GM12878 (cell line): ENCODE results near the gene KLRC2. TPM values are rescaled to one million over a fixed set of nuclear protein-coding genes. Genes with fewer than 3 reads are reported as not detected.

Source experiments
- BACH1 ChIP-seq: fragments of 450-650 bp; IDR thresholded peaks from 2 replicates; pipeline ENCODE4 v1.6.1; 2017; ENCODE audit warnings: mild to moderate bottlenecking, borderline replicate concordance
- BCL3 ChIP-seq: IDR thresholded peaks from 2 replicates; pipeline ENCODE4 v1.6.1; 2011; ENCODE audit warnings: borderline replicate concordance, low read depth, mild to moderate bottlenecking, moderate library complexity, low read length; ENCODE audit not compliant: insufficient read depth, poor library complexity, severe bottlenecking
- CBX3 ChIP-seq: fragments of 200-600 bp; sonication (generic); IDR thresholded peaks from 2 replicates; pipeline ENCODE4 v1.6.1; 2016; ENCODE audit warnings: low read depth, borderline replicate concordance
- CUX1 ChIP-seq: IDR thresholded peaks from 2 replicates; pipeline ENCODE4 v1.6.1; 2012; ENCODE audit warnings: improper control_type of control experiment, low read depth, low read length; ENCODE audit not compliant: insufficient replicate concordance
- ETV6 ChIP-seq, 2 experiments: fragments of 450-650 bp in 1 of 2; IDR thresholded peaks in 1 of 2; conservative IDR thresholded peaks in 1 of 2; 2 replicates each; pipeline ENCODE4 v1.6.1; 2014; ENCODE audit warnings: antibody characterized with exemption in 1 of 2, borderline replicate concordance in 1 of 2, low read depth in 1 of 2, mild to moderate bottlenecking in 1 of 2, moderate library complexity in 1 of 2
- FOXK2 ChIP-seq: fragments of 450-650 bp; IDR thresholded peaks from 2 replicates; pipeline ENCODE4 v1.6.1; 2017; ENCODE audit warnings: mild to moderate bottlenecking, moderate library complexity
- IKZF2 ChIP-seq, 2 experiments: fragments of 450-650 bp; IDR thresholded peaks; 2 replicates each; pipeline ENCODE4 v1.6.1; 2017; ENCODE audit warnings: mild to moderate bottlenecking in 2 of 2, moderate library complexity in 2 of 2
- KLF5 ChIP-seq: fragments of 450-650 bp; IDR thresholded peaks from 2 replicates; pipeline ENCODE4 v1.6.1; 2014; ENCODE audit warnings: mild to moderate bottlenecking; ENCODE audit not compliant: partially characterized antibody
- MTA3 ChIP-seq: IDR thresholded peaks from 2 replicates; pipeline ENCODE4 v1.6.1; 2012; ENCODE audit warnings: low read length, inconsistent platforms, borderline replicate concordance
- NBN ChIP-seq: fragments of 450-650 bp; IDR thresholded peaks from 2 replicates; pipeline ENCODE4 v1.6.1; 2016
- PML ChIP-seq: IDR thresholded peaks from 2 replicates; pipeline ENCODE4 v1.6.1; 2012; ENCODE audit warnings: low read length, inconsistent platforms
- POLR2A ChIP-seq: IDR thresholded peaks from 2 replicates; pipeline ENCODE4 v1.6.1; 2011; ENCODE audit warnings: low read depth, mild to moderate bottlenecking, low read length
- RFX5 ChIP-seq: IDR thresholded peaks from 2 replicates; pipeline ENCODE4 v1.6.1; 2011; ENCODE audit warnings: low read depth, low read length, improper control_type of control experiment
- ZNF217 ChIP-seq: fragments of 450-650 bp; IDR thresholded peaks from 2 replicates; pipeline ENCODE4 v1.6.1; 2017; ENCODE audit warnings: antibody characterized with exemption, mild to moderate bottlenecking
- ZNF24 ChIP-seq: fragments of 450-650 bp; IDR thresholded peaks from 2 replicates; pipeline ENCODE4 v1.6.1; 2017; ENCODE audit warnings: antibody characterized with exemption, mild to moderate bottlenecking
- ZNF384 ChIP-seq: IDR thresholded peaks from 2 replicates; pipeline ENCODE4 v1.6.1; 2012; ENCODE audit warnings: low read depth, mild to moderate bottlenecking, low read length, improper control_type of control experiment, borderline replicate concordance
- polyA plus RNA-seq, 11 experiments: library from polyadenylated mRNA; depleted of rRNA in 4 of 11; unstranded in 6 of 11; stranded (reverse) in 5 of 11; fragments of >200 nt; fragmentation: Nextera tagmentation in 4 of 11; fragmentation: Illumina TruSeq in 1 of 11; extraction: Ambion mirVana in 4 of 11; extraction: Trizol in 1 of 11; gene quantifications; 1 replicate in 1 of 11; 2 replicates in 10 of 11; pipeline versions ENCODE4 v1.2.1 to v1.2.3, GENCODE V29; 2011 to 2016; ENCODE audit warnings: inconsistent platforms in 2 of 11, missing spikeins in 2 of 11, low read depth in 1 of 11
- total RNA-seq, 4 experiments: library from RNA; depleted of rRNA in 3 of 4; stranded (reverse); fragments of >200 nt in 3 of 4; fragmentation: Illumina TruSeq in 1 of 4; extraction: Trizol in 1 of 4; gene quantifications; 2 replicates each; pipeline versions ENCODE4 v1.2.1 to v1.2.3, GENCODE V29; 2013 to 2021
- TF ChIP-seq, protein P1 (sequence below): fragments of 450-650 bp; IDR thresholded peaks from 2 replicates; pipeline ENCODE4 v1.6.1; 2017; ENCODE audit warnings: low read depth, mild to moderate bottlenecking, moderate library complexity
- TF ChIP-seq, protein P2 (sequence below): fragments of 450-650 bp; IDR thresholded peaks from 2 replicates; pipeline ENCODE4 v1.6.1; 2014; ENCODE audit warnings: mild to moderate bottlenecking
- TF ChIP-seq, protein P3 (sequence below): fragments of 450-650 bp; IDR thresholded peaks from 2 replicates; pipeline ENCODE4 v1.6.1; 2017; ENCODE audit warnings: mild to moderate bottlenecking, low read depth, inconsistent platforms; ENCODE audit not compliant: poor library complexity, severe bottlenecking

Gene KLRC2
- total and polyA plus RNA-seq, 10 of the 15 experiments (the other 5 are each of a cell fraction or from before 2014, with no cell fraction given), result 0.15 to 0.40 (median 0.20) TPM; not detected in 5

- TF ChIP-seq, protein P1, sequence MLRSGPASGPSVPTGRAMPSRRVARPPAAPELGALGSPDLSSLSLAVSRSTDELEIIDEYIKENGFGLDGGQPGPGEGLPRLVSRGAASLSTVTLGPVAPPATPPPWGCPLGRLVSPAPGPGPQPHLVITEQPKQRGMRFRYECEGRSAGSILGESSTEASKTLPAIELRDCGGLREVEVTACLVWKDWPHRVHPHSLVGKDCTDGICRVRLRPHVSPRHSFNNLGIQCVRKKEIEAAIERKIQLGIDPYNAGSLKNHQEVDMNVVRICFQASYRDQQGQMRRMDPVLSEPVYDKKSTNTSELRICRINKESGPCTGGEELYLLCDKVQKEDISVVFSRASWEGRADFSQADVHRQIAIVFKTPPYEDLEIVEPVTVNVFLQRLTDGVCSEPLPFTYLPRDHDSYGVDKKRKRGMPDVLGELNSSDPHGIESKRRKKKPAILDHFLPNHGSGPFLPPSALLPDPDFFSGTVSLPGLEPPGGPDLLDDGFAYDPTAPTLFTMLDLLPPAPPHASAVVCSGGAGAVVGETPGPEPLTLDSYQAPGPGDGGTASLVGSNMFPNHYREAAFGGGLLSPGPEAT, result peak; percentile 53; the same call in 1 of the 2 replicates
- 0 out of 4 replicates have a peak, but pooled peaks of 1 of the 2 experiments have one; percentile 29 for TF ChIP-seq ETV6 (conservative IDR thresholded peaks at IDR 0.05 in 1 of 2, IDR thresholded peaks at IDR 0.05 in 1 of 2; ENCODE audit: borderline replicate concordance in 1 of 2, low read depth in 1 of 2)
- no peak; the same call in 1 of the 2 replicates for TF ChIP-seq MTA3
- no peak for TF ChIP-seq ZNF384
- no peak for TF ChIP-seq KLF5
- TF ChIP-seq NBN, result peak; percentile 40; the same call in 1 of the 2 replicates
- no peak for TF ChIP-seq ZNF217
- no peak for TF ChIP-seq FOXK2
- no peak for TF ChIP-seq BACH1
- no peak for TF ChIP-seq ZNF24
- peak; percentile 59 to 63; a peak in 3 of 4 replicates for TF ChIP-seq IKZF2 (IDR thresholded peaks at IDR 0.05)
- TF ChIP-seq CUX1, result no peak
- TF ChIP-seq PML, result no peak
- TF ChIP-seq, protein P2, sequence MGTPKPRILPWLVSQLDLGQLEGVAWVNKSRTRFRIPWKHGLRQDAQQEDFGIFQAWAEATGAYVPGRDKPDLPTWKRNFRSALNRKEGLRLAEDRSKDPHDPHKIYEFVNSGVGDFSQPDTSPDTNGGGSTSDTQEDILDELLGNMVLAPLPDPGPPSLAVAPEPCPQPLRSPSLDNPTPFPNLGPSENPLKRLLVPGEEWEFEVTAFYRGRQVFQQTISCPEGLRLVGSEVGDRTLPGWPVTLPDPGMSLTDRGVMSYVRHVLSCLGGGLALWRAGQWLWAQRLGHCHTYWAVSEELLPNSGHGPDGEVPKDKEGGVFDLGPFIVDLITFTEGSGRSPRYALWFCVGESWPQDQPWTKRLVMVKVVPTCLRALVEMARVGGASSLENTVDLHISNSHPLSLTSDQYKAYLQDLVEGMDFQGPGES, result no peak
- no peak for TF ChIP-seq POLR2A
- no peak for TF ChIP-seq CBX3
- no peak for TF ChIP-seq RFX5
- TF ChIP-seq, protein P3, sequence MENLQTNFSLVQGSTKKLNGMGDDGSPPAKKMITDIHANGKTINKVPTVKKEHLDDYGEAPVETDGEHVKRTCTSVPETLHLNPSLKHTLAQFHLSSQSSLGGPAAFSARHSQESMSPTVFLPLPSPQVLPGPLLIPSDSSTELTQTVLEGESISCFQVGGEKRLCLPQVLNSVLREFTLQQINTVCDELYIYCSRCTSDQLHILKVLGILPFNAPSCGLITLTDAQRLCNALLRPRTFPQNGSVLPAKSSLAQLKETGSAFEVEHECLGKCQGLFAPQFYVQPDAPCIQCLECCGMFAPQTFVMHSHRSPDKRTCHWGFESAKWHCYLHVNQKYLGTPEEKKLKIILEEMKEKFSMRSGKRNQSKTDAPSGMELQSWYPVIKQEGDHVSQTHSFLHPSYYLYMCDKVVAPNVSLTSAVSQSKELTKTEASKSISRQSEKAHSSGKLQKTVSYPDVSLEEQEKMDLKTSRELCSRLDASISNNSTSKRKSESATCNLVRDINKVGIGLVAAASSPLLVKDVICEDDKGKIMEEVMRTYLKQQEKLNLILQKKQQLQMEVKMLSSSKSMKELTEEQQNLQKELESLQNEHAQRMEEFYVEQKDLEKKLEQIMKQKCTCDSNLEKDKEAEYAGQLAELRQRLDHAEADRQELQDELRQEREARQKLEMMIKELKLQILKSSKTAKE, result peak; percentile 59
- peak; percentile 37 for TF ChIP-seq BCL3
Measured at GRCh38 chr12:10392394-10392930, 43.3 kb downstream of the KLRC2 start (continued).
